Activated CD8-positive, alpha-beta memory T cell treated with anti-CD3 and anti-CD28 coated beads for 48 hours (primary cell): ENCODE data around the gene MTCL3.
"Not testable (repeated sequence)": the region's sequence is repeated elsewhere in the genome, so short reads cannot be mapped to it uniquely, and the experiment has no call there.

Source experiments
- DNase-seq, 3 experiments: peaks; one replicate each; pipeline ENCODE4 v3.0.0-alpha.2; 2020; ENCODE audit warnings: low read depth in 2 of 3, low spot score in 2 of 3

MTCL3 gene

DNA sequence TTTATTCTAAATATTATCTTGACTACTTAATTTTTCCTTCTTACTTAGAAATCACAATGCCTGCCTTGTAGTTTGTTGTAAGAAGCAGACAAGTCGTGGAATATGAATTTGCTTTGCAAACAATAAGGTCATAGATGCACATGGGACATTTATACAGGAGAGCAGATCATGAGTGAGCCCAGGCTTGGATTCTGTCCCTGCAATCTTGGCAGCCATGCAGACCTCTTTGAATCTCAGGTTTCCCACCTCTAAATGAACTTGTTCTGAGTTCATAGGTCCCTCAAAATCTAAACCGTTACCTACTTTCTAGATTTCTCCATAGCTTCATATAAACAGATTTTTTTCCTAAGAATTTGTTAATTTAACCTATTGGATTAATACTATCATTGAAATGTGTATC is 79.4 kb downstream of the MTCL3 start:
- no peak for DNase-seq

DNA sequence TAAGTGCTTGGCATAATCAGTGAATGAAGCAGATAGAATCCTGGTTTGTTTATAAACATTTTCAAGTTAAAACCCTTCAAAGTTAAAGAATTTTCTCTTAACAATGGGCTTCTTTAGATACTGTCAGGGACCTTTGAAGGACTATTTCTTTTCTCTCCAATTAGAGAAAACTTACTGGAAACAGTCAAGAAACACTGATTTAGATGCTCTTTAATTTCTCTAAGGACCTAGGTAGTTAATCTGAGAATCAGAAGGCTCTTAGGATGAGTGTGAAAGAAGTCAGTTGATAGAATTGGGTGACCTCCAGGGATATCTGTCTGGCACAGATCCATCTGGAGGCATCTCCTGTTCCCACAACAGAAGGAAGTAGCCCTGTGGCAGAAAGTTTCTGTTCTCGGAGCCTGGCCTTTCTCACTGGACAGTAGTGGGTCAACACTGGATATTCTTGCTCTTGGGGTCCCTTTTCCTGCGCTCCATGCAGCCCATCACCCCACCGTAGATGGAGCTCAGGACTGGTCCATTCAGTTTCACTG is 82.5 kb downstream of the MTCL3 start:
- no peak for DNase-seq

DNA sequence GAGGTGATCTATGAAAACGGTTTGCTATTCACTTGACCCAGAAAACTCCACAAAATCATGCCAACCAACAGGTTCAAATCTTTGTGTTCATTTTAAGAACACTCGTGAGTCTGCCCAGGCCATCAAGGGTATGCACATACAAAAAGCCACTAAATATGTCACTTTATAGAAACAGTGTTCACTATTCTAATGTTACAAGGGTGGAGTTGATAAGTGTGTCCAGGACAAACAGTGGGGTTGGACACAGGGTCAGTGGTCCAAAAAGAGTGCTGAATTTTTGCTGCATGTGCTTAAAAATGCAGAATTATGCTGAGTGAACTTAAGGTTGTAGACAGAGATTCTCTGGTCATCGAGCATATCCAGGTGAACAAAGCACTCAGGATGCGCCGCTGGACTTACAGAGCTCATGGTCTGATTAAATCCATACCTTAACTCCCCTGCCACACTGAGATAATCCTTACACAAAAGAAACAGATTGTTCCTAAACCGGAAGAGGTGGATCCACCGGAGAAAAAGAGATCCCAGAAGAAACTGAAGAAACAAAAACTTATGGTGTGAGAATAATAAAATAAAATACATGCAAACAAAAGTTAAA is 83.4 kb downstream of the MTCL3 start:
- DNase-seq, result no peak

DNA sequence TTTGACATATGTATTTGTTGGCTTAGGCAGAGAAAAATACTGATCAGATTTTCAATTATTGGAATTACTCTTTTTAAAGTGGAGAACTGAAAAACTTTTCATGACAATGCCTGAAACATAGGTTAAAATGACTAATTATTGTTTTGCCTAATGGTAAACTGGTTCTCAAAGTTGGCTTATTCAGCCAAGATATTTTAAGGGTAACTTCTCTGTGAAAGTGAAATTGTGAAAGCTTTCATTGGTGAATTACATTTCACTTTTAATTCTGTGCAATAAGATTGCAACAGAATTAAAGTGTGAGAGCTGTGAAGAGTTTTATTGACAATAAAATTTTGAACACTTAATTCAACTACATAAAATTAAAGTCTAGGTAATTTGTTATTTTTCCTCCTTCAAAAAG is 84.5 kb downstream of the MTCL3 start:
- DNase-seq, result no peak

DNA sequence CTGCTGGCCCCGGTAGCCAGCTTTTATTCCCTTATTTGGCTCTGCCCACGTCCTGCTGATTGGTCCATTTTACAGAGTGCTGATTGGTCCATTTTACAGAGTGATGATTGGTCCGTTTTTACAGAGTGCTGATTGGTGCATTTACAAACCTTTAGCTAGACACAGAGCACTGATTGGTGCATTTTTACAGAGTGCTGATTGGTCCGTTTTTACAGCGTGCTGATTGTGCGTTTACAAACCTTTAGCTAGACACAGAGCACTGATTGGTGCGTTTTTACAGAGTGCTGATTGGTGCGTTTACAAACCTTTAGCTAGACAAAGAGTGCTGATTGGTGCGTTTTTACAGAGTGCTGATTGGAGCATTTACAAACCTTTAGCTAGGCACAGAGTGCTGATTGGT is 90.6 kb downstream of the MTCL3 start:
- not testable (repeated sequence) for DNase-seq

DNA sequence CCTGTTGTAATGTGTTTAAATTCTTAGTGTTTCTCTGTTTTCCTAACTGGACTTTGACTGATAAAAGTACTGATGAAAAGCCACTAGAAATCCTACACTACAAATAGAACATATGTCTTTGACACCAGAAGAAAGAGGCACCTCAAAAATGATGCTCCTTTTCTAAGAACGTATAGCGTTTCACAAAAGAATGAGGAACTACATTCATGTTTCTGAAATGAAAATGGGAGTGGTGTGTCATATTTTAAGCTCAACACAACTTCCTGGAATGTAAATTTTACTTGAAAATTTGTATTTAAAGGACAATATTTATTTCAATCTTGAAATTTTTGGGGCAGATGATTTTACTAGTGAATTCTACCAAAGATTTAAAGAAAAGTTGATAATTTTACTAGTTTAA is 95.2 kb downstream of the MTCL3 start:
- no peak for DNase-seq
